Kidney epithelial cell (primary cell): Measurements from ENCODE around the gene CPNE8. TPM values are rescaled to one million over a fixed set of nuclear protein-coding genes. Genes with fewer than 3 reads are reported as not detected.

Source experiments
- DNase-seq: peaks from one replicate; pipeline ENCODE4 v3.0.0-alpha.2; 2010; ENCODE audit warnings: low read depth
- H3K27me3 ChIP-seq: 2 replicates; pipeline ENCODE4 v1.6.0; 2011; ENCODE audit warnings: low read length; ENCODE audit not compliant: control insufficient read depth, insufficient read depth
- H3K36me3 ChIP-seq: 2 replicates; pipeline ENCODE4 v1.5.1; 2011; ENCODE audit warnings: low read length; ENCODE audit not compliant: control insufficient read depth, insufficient read depth
- H3K4me3 ChIP-seq: 2 replicates; pipeline ENCODE4 v1.5.1; 2011; ENCODE audit warnings: low read depth, mild to moderate bottlenecking, control low read depth, low read length
- total RNA-seq: library from RNA; depleted of rRNA; stranded (reverse); fragments of >200 nt; gene quantifications from 2 replicates; pipeline ENCODE4 v1.2.3, GENCODE V29; 2015
- TF ChIP-seq, protein P1 (sequence below): IDR thresholded peaks from 2 replicates; pipeline ENCODE4 v1.5.1; 2011; ENCODE audit warnings: mild to moderate bottlenecking, moderate library complexity, low read length, control low read depth, inconsistent platforms; ENCODE audit not compliant: insufficient read depth, poor library complexity, severe bottlenecking

CPNE8 gene
- total RNA-seq, 1 donor from 2014 or later, result 8.0 TPM

DNA sequence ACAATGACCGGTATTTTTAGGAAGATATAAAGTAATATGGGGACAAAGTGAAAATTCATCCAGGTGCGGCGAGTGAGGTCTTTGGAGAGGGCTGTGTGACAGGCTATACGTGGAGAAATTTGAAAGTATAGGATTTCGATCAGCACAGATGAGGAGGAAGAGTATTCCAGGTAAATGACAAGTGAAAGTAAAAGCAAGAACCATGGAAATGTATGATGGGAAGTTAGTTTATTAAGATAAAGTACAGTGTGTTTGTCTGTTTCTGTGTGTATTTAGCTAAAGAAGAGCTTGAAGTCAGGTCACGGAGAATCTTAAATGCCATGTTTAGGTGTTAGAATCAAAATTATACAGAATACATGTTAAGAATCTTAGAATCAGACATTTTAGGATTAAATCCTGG is 239.0 kb downstream of the CPNE8 start:
- TF ChIP-seq, protein P1, sequence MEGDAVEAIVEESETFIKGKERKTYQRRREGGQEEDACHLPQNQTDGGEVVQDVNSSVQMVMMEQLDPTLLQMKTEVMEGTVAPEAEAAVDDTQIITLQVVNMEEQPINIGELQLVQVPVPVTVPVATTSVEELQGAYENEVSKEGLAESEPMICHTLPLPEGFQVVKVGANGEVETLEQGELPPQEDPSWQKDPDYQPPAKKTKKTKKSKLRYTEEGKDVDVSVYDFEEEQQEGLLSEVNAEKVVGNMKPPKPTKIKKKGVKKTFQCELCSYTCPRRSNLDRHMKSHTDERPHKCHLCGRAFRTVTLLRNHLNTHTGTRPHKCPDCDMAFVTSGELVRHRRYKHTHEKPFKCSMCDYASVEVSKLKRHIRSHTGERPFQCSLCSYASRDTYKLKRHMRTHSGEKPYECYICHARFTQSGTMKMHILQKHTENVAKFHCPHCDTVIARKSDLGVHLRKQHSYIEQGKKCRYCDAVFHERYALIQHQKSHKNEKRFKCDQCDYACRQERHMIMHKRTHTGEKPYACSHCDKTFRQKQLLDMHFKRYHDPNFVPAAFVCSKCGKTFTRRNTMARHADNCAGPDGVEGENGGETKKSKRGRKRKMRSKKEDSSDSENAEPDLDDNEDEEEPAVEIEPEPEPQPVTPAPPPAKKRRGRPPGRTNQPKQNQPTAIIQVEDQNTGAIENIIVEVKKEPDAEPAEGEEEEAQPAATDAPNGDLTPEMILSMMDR, result no peak
- H3K27me3 ChIP-seq, result no peaks in the 10 kb centered on the region
- no peak for DNase-seq
- H3K4me3 ChIP-seq, result no peak overlapping the region
- no peaks in the 10 kb centered on the region for H3K36me3 ChIP-seq

DNA sequence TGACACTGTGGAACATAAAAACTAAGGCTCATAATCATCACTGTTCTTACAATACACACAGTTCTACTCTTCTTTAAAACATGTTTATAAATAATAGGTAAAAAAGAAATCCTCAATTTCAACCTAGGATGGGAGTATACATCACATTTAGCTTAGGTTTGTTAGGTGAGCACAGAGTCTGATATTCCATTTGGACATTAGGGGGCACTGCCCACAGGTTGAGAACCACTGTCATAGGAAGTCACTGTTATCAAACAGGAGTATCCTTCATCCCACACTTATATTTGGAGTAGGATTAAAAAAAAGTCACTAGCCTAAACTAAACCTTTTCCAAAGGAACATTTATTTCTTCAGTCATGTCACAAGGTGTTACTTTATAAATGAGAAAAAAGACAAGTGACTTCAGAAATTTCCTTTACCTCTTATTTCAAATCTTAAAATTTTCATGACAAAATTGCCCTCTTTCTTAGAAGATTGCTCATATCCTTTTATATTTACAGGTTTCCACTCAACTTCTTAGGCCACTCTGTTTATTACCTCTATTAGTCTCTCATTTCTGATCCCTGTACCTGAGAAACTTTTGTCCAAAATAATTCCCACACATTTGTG is 240.6 kb downstream of the CPNE8 start:
- no peaks in the 10 kb centered on the region for H3K36me3 ChIP-seq
- TF ChIP-seq, protein P1, result peak; percentile 75
- H3K4me3 ChIP-seq, result no peak overlapping the region
- DNase-seq, result no peak
- H3K27me3 ChIP-seq, result no peaks in the 10 kb centered on the region

DNA sequence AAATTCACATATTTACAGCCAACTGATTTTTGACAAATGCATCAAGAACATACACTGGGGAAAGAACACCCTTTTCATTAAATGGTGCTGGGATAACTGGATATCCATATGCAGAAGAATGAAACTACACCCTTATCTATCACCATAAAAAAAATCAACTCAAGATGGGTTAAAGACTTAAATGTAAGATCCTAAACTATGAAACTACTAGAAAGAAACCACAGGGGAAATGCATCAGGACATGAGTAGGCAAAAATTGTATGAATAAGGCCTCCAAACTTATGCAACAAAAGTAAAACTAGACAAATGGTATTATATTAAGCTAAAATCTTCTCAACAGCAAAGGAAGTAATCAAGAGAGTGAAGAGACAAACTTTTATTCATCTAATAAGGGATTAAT is 242.6 kb downstream of the CPNE8 start:
- Histone ChIP-seq H3K4me3 (no peak overlapping the region), H3K36me3 (no peaks in the 10 kb centered on the region), H3K27me3 (no peaks in the 10 kb centered on the region)
- no peak for DNase-seq
- TF ChIP-seq, protein P1, result no peak

DNA sequence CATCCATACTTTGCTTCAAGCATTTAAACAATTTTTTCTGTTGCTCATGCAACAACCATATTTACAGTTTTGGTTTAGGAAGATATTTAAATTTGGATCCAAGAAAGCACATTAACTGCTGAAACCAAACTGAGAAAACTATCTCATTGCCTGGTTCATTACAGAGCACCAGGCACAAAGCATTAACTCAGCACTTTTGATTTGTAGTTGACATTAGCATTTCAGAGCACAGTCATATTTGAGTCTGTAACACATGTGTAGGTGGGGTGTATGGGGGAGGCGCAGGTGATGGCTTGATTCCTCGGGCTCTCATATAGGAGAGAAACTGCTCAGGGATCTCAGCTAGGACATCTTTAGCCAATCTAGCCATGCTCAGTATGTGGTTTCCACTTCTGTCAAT is 251.7 kb downstream of the CPNE8 start:
- no peak for DNase-seq

DNA sequence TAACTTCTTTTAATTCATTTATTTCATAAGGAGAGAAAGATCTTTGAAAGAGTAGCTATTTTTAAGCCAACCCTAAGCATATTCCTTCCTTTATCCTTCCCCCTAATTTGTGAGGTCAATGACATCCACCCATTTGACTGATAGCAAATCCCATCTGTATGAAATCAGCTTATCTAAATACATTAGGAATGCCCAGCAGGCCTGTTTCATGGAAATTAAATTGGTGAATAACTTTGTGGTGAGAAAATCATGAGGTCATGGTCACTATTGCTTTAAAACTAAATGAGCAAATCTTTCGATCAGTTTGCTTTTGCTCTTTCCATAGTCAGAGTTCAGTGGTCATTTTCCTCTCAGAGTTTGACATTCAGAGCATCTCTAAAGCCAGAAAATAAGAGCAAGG is 256.6 kb downstream of the CPNE8 start:
- DNase-seq, result no peak
- no peaks in the 10 kb centered on the region for H3K27me3 ChIP-seq
- no peak overlapping the region for H3K4me3 ChIP-seq
- H3K36me3 ChIP-seq, result no peaks in the 10 kb centered on the region
- TF ChIP-seq, protein P1, result no peak

More for the DNA sequence above, 251.7 kb downstream of the CPNE8 start:
- Histone ChIP-seq H3K27me3 (no peaks in the 10 kb centered on the region), H3K36me3 (no peaks in the 10 kb centered on the region), H3K4me3 (no peak overlapping the region)
- TF ChIP-seq, protein P1, result no peak

DNA sequence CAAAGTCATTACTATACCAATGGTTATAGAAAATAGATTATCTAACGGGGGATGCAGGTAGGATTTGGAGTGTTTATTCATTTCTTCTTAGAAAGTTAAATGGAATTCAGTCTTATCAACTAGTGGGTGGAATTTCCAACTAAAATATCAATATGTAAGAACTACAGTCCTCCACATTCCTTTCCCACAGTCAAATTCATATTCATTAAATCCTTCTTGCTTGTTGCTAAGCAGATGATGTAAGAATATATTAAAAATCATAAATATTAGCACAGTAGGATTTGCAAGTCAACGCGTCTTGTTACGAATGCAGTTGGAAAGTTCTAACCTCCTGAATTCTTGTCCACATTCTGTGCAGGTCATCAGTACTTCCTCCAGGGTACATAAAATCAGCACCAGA is 259.2 kb downstream of the CPNE8 start:
- no peak overlapping the region for H3K4me3 ChIP-seq
- no peaks in the 10 kb centered on the region for H3K27me3 ChIP-seq
- no peak for DNase-seq
- TF ChIP-seq, protein P1, result no peak
- H3K36me3 ChIP-seq, result no peaks in the 10 kb centered on the region
